Loucy (cell line): Measurements from ENCODE around the gene KIF12.

ENCODE experiments used
- CTCF ChIP-seq: fragments of 200-600 bp; sonication (generic); conservative IDR thresholded peaks from 2 replicates; pipeline ENCODE4 v1.5.1; 2014; ENCODE audit warnings: mild to moderate bottlenecking, antibody characterized with exemption, low read length
- EZH2phosphoT487 ChIP-seq: fragments of 200-600 bp; IDR thresholded peaks from 2 replicates; pipeline ENCODE4 v1.6.1; 2018; ENCODE audit warnings: antibody characterized with exemption, mild to moderate bottlenecking, moderate library complexity, borderline replicate concordance

DNA sequence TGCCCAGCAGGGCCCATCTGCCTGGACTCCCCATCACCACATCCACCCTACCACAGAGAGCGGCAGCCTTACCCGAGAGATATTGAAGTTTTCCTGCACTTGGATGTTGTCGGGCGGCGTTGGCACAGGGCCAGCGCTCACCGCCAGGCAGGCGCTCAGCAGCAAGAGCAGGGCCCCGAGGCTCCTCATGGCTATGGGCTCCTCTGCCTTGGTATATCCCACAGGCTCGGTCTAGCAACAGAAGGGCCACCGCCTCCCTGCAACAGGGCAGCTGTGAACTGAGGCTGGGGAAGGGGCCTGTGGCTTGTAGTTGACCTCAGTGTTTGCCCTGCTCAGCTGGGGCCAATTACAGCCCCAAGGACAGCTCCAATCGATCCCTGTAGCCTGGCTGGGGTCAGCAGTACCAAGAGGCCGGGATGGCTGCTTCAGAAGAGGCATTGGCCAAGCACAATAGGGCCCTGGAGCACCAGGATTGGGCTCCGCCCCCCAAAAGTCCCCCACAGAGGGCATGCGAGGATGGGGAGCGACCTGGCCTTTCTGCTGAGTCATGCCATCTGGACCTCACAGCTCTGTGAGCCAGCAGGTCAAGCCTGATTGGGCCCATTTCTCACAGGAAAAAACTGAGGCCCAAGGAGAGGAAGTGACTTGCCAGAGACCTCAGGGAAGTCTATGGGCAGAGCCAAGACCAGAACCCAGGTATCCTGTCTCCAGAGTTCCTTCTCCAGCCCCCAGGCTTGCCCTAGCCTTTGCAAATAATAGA, 20.9 kb downstream of the KIF12 start, which contains the start of gene AMBP:
- TF ChIP-seq CTCF (no peak), EZH2phosphoT487 (no peak)
